ENCODE data around the gene GPR141.

DNA sequence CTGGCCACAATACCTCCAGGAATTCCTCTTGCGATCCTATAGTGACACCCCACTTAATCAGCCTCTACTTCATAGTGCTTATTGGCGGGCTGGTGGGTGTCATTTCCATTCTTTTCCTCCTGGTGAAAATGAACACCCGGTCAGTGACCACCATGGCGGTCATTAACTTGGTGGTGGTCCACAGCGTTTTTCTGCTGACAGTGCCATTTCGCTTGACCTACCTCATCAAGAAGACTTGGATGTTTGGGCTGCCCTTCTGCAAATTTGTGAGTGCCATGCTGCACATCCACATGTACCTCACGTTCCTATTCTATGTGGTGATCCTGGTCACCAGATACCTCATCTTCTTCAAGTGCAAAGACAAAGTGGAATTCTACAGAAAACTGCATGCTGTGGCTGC is 56.8 kb downstream of the GPR141 start:
- TF ChIP-seq, protein P1, sequence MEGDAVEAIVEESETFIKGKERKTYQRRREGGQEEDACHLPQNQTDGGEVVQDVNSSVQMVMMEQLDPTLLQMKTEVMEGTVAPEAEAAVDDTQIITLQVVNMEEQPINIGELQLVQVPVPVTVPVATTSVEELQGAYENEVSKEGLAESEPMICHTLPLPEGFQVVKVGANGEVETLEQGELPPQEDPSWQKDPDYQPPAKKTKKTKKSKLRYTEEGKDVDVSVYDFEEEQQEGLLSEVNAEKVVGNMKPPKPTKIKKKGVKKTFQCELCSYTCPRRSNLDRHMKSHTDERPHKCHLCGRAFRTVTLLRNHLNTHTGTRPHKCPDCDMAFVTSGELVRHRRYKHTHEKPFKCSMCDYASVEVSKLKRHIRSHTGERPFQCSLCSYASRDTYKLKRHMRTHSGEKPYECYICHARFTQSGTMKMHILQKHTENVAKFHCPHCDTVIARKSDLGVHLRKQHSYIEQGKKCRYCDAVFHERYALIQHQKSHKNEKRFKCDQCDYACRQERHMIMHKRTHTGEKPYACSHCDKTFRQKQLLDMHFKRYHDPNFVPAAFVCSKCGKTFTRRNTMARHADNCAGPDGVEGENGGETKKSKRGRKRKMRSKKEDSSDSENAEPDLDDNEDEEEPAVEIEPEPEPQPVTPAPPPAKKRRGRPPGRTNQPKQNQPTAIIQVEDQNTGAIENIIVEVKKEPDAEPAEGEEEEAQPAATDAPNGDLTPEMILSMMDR (IDR thresholded peaks at IDR 0.05): no peak
- TF ChIP-seq NFYB (CRISPR knock-in tag; conservative IDR thresholded peaks at IDR 0.05; ENCODE audit: low read depth) (no peak), NR3C1 (CRISPR knock-in tag; conservative IDR thresholded peaks at IDR 0.05; ENCODE audit: low read depth) (no peak), ZNF281 (CRISPR knock-in tag; IDR thresholded peaks at IDR 0.05) (no peak), ELF4 (CRISPR knock-in tag; IDR thresholded peaks at IDR 0.05; ENCODE audit: low read depth) (no peak), ZSCAN18 (CRISPR knock-in tag; IDR thresholded peaks at IDR 0.05) (no peak), JUN (CRISPR knock-in tag; IDR thresholded peaks at IDR 0.05) (no peak), SP1 (CRISPR knock-in tag; conservative IDR thresholded peaks at IDR 0.05) (no peak), SMAD3 (CRISPR knock-in tag; IDR thresholded peaks at IDR 0.05; ENCODE audit: borderline replicate concordance) (no peak)
- TF ChIP-seq, protein P2, sequence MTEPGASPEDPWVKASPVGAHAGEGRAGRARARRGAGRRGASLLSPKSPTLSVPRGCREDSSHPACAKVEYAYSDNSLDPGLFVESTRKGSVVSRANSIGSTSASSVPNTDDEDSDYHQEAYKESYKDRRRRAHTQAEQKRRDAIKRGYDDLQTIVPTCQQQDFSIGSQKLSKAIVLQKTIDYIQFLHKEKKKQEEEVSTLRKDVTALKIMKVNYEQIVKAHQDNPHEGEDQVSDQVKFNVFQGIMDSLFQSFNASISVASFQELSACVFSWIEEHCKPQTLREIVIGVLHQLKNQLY (CRISPR knock-in tag; IDR thresholded peaks at IDR 0.05): no peak
- TF ChIP-seq, protein P3, sequence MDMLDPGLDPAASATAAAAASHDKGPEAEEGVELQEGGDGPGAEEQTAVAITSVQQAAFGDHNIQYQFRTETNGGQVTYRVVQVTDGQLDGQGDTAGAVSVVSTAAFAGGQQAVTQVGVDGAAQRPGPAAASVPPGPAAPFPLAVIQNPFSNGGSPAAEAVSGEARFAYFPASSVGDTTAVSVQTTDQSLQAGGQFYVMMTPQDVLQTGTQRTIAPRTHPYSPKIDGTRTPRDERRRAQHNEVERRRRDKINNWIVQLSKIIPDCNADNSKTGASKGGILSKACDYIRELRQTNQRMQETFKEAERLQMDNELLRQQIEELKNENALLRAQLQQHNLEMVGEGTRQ (CRISPR knock-in tag; IDR thresholded peaks at IDR 0.05): no peak

Measured in WTC11 (cell line).